ENCODE data around the gene REXO1. TPM values are rescaled to one million over a fixed set of nuclear protein-coding genes. Genes with fewer than 3 reads are reported as not detected.

Gene REXO1
- total and polyA plus RNA-seq, 2 of the 8 experiments (the other 6 are each of a cell fraction or from before 2014, with no cell fraction given), result 42.4 to 44.3 TPM

DNA sequence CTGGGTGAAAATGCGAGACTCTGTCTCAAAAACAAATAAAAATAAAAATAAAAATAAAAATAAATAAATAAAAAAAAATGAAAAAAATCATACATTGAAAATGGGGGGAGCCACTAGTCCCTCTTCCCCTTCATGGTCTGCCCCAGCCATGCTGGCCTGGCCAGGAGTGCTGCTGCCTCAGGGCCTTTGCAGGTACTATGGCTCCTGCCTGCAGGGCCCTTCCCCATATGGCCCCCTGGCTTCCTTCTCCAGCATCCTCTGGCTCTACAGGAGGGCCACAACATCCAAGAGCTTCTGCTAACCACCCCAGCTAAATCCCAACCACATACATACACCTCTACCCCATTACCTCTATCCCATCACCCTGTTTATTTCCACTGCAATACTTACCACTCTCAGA is 41.6 kb upstream of the REXO1 start:
- 90% methylated on average over 1 of the region's 1 CpG; no CpG with 5 or more reads in 1 of the 2 experiments for WGBS, 2 experiments (ENCODE audit: extremely low coverage in 1 of 2, insufficient coverage in 1 of 2, insufficient read length in 1 of 2, insufficient replicate concordance in 2 of 2, low coverage in 1 of 2, low lambda C conversion rate in 2 of 2, missing lambda C conversion rate in 1 of 2)

More for the DNA sequence above, 41.6 kb upstream of the REXO1 start:
- Histone ChIP-seq H4K20me1 (replicated peaks in 1 of 2; ENCODE audit: control insufficient read depth in 1 of 2, insufficient read depth in 2 of 2, low read length in 2 of 2) (no peaks in the 10 kb centered on the region), H3K27ac (ENCODE audit: low read depth, low read length) (no peak overlapping the region), H2BK15ac (ENCODE audit: low read length) (no peak overlapping the region), H3K4me1 (replicated peaks in 1 of 4; ENCODE audit: control insufficient read depth in 3 of 4, insufficient read depth in 4 of 4, low read length in 3 of 4) (no peaks in the 10 kb centered on the region; a peak in 3 of 7 replicates), H3K14ac (ENCODE audit: insufficient read length) (no peak overlapping the region), H2AK5ac (ENCODE audit: low read depth, low read length) (no peak overlapping the region), H2BK5ac (ENCODE audit: low read depth, low read length) (no peak overlapping the region), H3K79me2 (ENCODE audit: control insufficient read depth in 1 of 2, insufficient read depth in 2 of 2, low read length in 2 of 2) (peaks cover 0 to 1% of the 10 kb centered on the region in 2 experiments; a peak in 1 of 4 replicates), H3K9ac (replicated peaks in 1 of 4; ENCODE audit: extremely low read depth in 1 of 4, low read depth in 3 of 4, low read length in 3 of 4) (no peak overlapping the region), H2BK20ac (ENCODE audit: low read length) (no peak overlapping the region), H3K18ac (ENCODE audit: extremely low read depth, low read length) (no peak overlapping the region), H2BK12ac (ENCODE audit: low read depth, low read length) (no peak overlapping the region), H3K79me1 (ENCODE audit: low read depth, low read length) (no peaks in the 10 kb centered on the region), H3K23me2 (ENCODE audit: low read depth, low read length) (no peaks in the 10 kb centered on the region; the same call in 1 of the 2 replicates), H2BK120ac (replicated peaks; ENCODE audit: low read depth, low read length) (no peak overlapping the region), H3K36me3 (ENCODE audit: control insufficient read depth in 2 of 4, insufficient read depth in 4 of 4, low read length in 3 of 4) (no peaks in the 10 kb centered on the region), H3K9me3 (ENCODE audit: insufficient read depth in 2 of 2, low read depth in 1 of 2, low read length in 1 of 2) (no peaks in the 10 kb centered on the region), H4K91ac (replicated peaks; ENCODE audit: insufficient read length, low read length) (no peak overlapping the region), H3K56ac (replicated peaks; ENCODE audit: insufficient read length, low read depth, low read length) (no peak overlapping the region), H4K5ac (ENCODE audit: insufficient read length, low read depth, low read length) (no peak overlapping the region), H3K4me3 (ENCODE audit: extremely low read depth in 1 of 4, insufficient read depth in 2 of 4, low read depth in 3 of 4, low read length in 4 of 4) (no peak overlapping the region), H3K27me3 (replicated peaks in 1 of 4; ENCODE audit: control insufficient read depth in 3 of 4, extremely low read depth in 1 of 4, insufficient read depth in 3 of 4, low read length in 3 of 4) (no peaks in the 10 kb centered on the region), H3K4me2 (ENCODE audit: insufficient read depth in 1 of 2, low read depth in 2 of 2, low read length in 2 of 2) (no peak overlapping the region), H4K8ac (ENCODE audit: extremely low read depth, insufficient read depth, low read length) (no peak overlapping the region), H3K23ac (ENCODE audit: insufficient read length) (no peak overlapping the region), H3K4ac (replicated peaks; ENCODE audit: insufficient read length, low read depth, low read length) (no peak overlapping the region), H2AFZ (ENCODE audit: low read length) (no peak overlapping the region)
- no peak for DNase-seq (ENCODE audit: low read depth in 1 of 2, low spot score in 2 of 2)
- TF ChIP-seq, protein P1, sequence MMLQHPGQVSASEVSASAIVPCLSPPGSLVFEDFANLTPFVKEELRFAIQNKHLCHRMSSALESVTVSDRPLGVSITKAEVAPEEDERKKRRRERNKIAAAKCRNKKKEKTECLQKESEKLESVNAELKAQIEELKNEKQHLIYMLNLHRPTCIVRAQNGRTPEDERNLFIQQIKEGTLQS (IDR thresholded peaks at IDR 0.05; ENCODE audit: insufficient read depth, low read depth, low read length), result no peak
- 0 out of 2 replicates have a peak, but pooled peaks have one; percentile 30 for TF ChIP-seq KDM1A (IDR thresholded peaks at IDR 0.05; ENCODE audit: borderline replicate concordance, low read length)
- ChIA-PET CTCF (ENCODE audit: partially characterized antibody) (interaction anchor here (1.1 to 2.4 kb wide), 3 partner anchors 9 to 32 kb away, joined by 3 to 7 read pairs (median 3); no protein-coding TSS in a partner anchor), POLR2A (ENCODE audit: partially characterized antibody) (interaction anchor here (0.8 to 1.3 kb wide), 2 partner anchors 14 to 24 kb away, joined by 3 to 4 read pairs; no protein-coding TSS in a partner anchor)
- FAIRE-seq, result no peak

All from H1 (cell line).